HepG2 (cell line): ENCODE data around the gene PMEL. TPM values are rescaled to one million over a fixed set of nuclear protein-coding genes. Genes with fewer than 3 reads are reported as not detected.
A peak's percentile ranks its signal among the peaks of the same experiment; 100 is the strongest.

Experiments used
- ESRRA ChIP-seq: sonication (generic); formaldehyde crosslinking; IDR thresholded peaks from 2 replicates; pipeline ENCODE4 v1.5.1; 2020; ENCODE audit warnings: mild to moderate bottlenecking, low read depth, missing genetic modification reagents
- FOXK1 ChIP-seq: sonication (generic); formaldehyde crosslinking; IDR thresholded peaks from 2 replicates; pipeline ENCODE4 v1.4.0; 2020; ENCODE audit warnings: low read depth, missing genetic modification reagents, borderline replicate concordance
- NFIC ChIP-seq: IDR thresholded peaks from 2 replicates; pipeline ENCODE4 v1.6.1; 2012; ENCODE audit warnings: mild to moderate bottlenecking, low read length, inconsistent platforms
- SAFB2 ChIP-seq: sonication (generic); formaldehyde crosslinking; IDR thresholded peaks from 2 replicates; pipeline ENCODE4 v1.5.1; 2020; ENCODE audit warnings: missing genetic modification reagents, low read depth, mild to moderate bottlenecking, borderline replicate concordance
- SIX4 ChIP-seq: sonication (generic); formaldehyde crosslinking; IDR thresholded peaks from 2 replicates; pipeline ENCODE4 v1.4.0; 2020; ENCODE audit warnings: missing genetic modification reagents
- SOX5 ChIP-seq: IDR thresholded peaks from 2 replicates; pipeline ENCODE4 v1.6.1; 2016; ENCODE audit warnings: borderline replicate concordance
- SP140L ChIP-seq: sonication (generic); formaldehyde crosslinking; IDR thresholded peaks from 2 replicates; pipeline ENCODE4 v1.4.0; 2020; ENCODE audit warnings: missing genetic modification reagents, borderline replicate concordance
- SRSF4 ChIP-seq: fragments of 200-400 bp; formaldehyde crosslinking; IDR thresholded peaks from one replicate; pipeline ENCODE4 v1.6.1; 2018; ENCODE audit warnings: mild to moderate bottlenecking, low read depth, low read length, moderate library complexity; ENCODE audit not compliant: poor library complexity, severe bottlenecking
- TERF1 ChIP-seq: sonication (generic); formaldehyde crosslinking; IDR thresholded peaks from 2 replicates; pipeline ENCODE4 v1.8.0; 2022; ENCODE audit warnings: mild to moderate bottlenecking, missing genetic modification reagents, moderate library complexity
- USF2 ChIP-seq, 2 experiments: sonication (generic) in 1 of 2; formaldehyde crosslinking in 1 of 2; IDR thresholded peaks; 2 replicates each; pipeline versions ENCODE4 v1.5.1 to v1.6.1; 2011 to 2020; ENCODE audit warnings: borderline replicate concordance in 1 of 2, low read depth in 1 of 2, low read length in 1 of 2, mild to moderate bottlenecking in 1 of 2, missing genetic modification reagents in 1 of 2, moderate library complexity in 1 of 2
- ZBTB7A ChIP-seq: sonication (generic); formaldehyde crosslinking; IDR thresholded peaks from 2 replicates; pipeline ENCODE4 v1.8.0; 2022; ENCODE audit warnings: mild to moderate bottlenecking, missing genetic modification reagents
- ZBTB8A ChIP-seq: sonication (generic); formaldehyde crosslinking; IDR thresholded peaks from 2 replicates; pipeline ENCODE4 v1.4.0; 2020; ENCODE audit warnings: mild to moderate bottlenecking, low read depth, missing genetic modification reagents, borderline replicate concordance
- ZNF138 ChIP-seq: sonication (generic); formaldehyde crosslinking; IDR thresholded peaks from 2 replicates; pipeline ENCODE4 v1.5.0; 2020; ENCODE audit warnings: mild to moderate bottlenecking, low read depth, missing genetic modification reagents
- ZNF256 ChIP-seq: sonication (generic); formaldehyde crosslinking; conservative IDR thresholded peaks from 2 replicates; pipeline ENCODE4 v1.4.0; 2020; ENCODE audit warnings: missing genetic modification reagents
- ZNF292 ChIP-seq: sonication (generic); formaldehyde crosslinking; IDR thresholded peaks from 2 replicates; pipeline ENCODE4 v1.8.1; 2022; ENCODE audit warnings: mild to moderate bottlenecking, low read depth, missing genetic modification reagents, borderline replicate concordance
- ZNF337 ChIP-seq: sonication (generic); formaldehyde crosslinking; IDR thresholded peaks from 2 replicates; pipeline ENCODE4 v1.5.1; 2020; ENCODE audit warnings: missing genetic modification reagents, low read depth, mild to moderate bottlenecking, borderline replicate concordance
- ZNF33B ChIP-seq: sonication (generic); formaldehyde crosslinking; IDR thresholded peaks from 2 replicates; pipeline ENCODE4 v1.5.1; 2020; ENCODE audit warnings: mild to moderate bottlenecking, missing genetic modification reagents
- ZNF430 ChIP-seq: sonication (generic); formaldehyde crosslinking; IDR thresholded peaks from 2 replicates; pipeline ENCODE4 v1.9.0; 2021; ENCODE audit warnings: mild to moderate bottlenecking, missing genetic modification reagents
- ZNF577 ChIP-seq: sonication (generic); formaldehyde crosslinking; IDR thresholded peaks from 2 replicates; pipeline ENCODE4 v1.4.0; 2020; ENCODE audit warnings: mild to moderate bottlenecking, low read depth, missing genetic modification reagents, borderline replicate concordance
- ZNF639 ChIP-seq: conservative IDR thresholded peaks from 2 replicates; pipeline ENCODE4 v1.6.1; 2018; ENCODE audit warnings: missing genetic modification reagents
- polyA plus RNA-seq, 8 experiments: library from polyadenylated mRNA; depleted of rRNA in 3 of 8; stranded (reverse) in 7 of 8; unstranded in 1 of 8; fragments of >200 nt; fragmentation: Illumina TruSeq in 4 of 8; extraction: Trizol in 4 of 8; gene quantifications; 2 replicates each; pipeline versions ENCODE4 v1.2.1 to v1.2.3, GENCODE V29; 2011 to 2016; ENCODE audit warnings: low read depth in 4 of 8, missing spikeins in 1 of 8, mixed read lengths in 1 of 8; ENCODE audit not compliant: insufficient read depth in 1 of 8
- total RNA-seq, 5 experiments: library from RNA; depleted of rRNA; stranded (reverse); fragments of >200 nt; fragmentation: Illumina TruSeq; extraction: Trizol; gene quantifications; 2 replicates each; pipeline ENCODE4 v1.2.3, GENCODE V29; 2016; ENCODE audit warnings: low read depth in 1 of 5
- TF ChIP-seq, protein P1 (sequence below): sonication (generic); formaldehyde crosslinking; IDR thresholded peaks from 2 replicates; pipeline ENCODE4 v1.5.0; 2020; ENCODE audit warnings: missing genetic modification reagents, mild to moderate bottlenecking, borderline replicate concordance

The PMEL gene
- total and polyA plus RNA-seq, 2 of the 13 experiments (the other 11 are each of a cell fraction or from before 2014, with no cell fraction given): 0.49 to 3.3 TPM

DNA sequence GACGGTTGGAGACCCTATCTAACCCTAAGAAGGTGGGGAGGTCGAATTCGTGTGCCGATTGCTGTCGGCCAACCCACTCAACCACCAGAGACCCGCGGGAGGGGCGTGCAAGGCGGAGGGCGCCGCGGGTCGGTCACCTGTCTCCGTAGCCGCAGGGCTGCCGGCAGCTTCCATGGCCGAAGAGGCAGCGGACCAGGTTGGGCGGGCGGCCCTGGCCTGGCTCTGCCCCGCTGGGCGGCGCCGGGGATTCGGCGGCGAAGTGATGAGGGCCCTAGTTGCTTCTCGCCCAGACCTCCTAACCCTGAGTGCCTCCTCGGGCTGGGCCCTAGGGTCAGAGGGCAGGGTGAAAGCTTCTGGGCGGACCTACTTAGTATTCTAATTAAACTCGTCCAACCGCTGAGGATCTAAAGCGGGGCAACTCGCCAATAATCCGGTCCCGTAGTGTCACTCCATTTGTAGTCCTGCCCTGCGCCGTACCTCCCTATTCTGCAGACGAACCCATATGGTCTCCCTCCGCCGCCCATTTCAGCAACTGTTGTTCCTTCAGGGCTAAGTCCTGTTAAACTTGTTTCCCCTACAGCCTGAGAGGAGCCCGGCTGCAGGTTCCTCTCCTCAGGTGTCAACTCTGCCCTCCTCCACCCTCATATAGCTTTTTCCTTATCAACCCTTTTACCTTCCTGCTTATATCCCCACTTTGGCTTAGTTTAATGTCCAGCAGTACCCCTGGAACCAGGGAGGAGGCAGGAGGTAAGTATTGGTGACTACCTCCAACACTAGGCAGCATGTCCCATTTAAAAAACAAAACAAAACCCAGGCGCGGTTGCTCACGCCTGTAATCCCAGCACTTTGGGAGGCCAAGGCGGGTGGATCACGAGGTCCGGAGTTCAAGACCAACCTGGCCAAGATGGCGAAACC is 38.0 kb downstream of the PMEL start, which contains the start of gene PYM1 (continued):
- no peak for TF ChIP-seq ZNF256 (CRISPR knock-in tag)
- no peak for TF ChIP-seq TERF1 (CRISPR knock-in tag)
- peak; percentile 43; the same call in 1 of the 2 replicates for TF ChIP-seq ESRRA
- TF ChIP-seq FOXK1 (CRISPR knock-in tag): peak; percentile 15; the same call in 1 of the 2 replicates
- no peak; the same call in 1 of the 2 replicates for TF ChIP-seq ZNF430
- TF ChIP-seq NFIC: no peak
- no peak for TF ChIP-seq SRSF4
- peak; percentile 63; the same call in 1 of the 2 replicates for TF ChIP-seq ZNF337
- TF ChIP-seq, protein P1, sequence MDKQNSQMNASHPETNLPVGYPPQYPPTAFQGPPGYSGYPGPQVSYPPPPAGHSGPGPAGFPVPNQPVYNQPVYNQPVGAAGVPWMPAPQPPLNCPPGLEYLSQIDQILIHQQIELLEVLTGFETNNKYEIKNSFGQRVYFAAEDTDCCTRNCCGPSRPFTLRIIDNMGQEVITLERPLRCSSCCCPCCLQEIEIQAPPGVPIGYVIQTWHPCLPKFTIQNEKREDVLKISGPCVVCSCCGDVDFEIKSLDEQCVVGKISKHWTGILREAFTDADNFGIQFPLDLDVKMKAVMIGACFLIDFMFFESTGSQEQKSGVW (CRISPR knock-in tag): no peak
- TF ChIP-seq SIX4: no peak
- TF ChIP-seq SP140L (CRISPR knock-in tag): no peak
- TF ChIP-seq USF2 (IDR thresholded peaks at IDR 0.05; ENCODE audit: low read depth, low read length): no peak
- TF ChIP-seq USF2 (CRISPR knock-in tag; IDR thresholded peaks at IDR 0.05; ENCODE audit: borderline replicate concordance): 0 out of 2 replicates have a peak, but pooled peaks have one; percentile 16
- 0 out of 2 replicates have a peak, but pooled peaks have one; percentile 30 for TF ChIP-seq SAFB2 (CRISPR knock-in tag)
- TF ChIP-seq ZNF33B (CRISPR knock-in tag): peak; percentile 63; the same call in 1 of the 2 replicates
- no peak for TF ChIP-seq ZNF639 (CRISPR knock-in tag)
- TF ChIP-seq ZNF138 (CRISPR knock-in tag): no peak
- no peak for TF ChIP-seq ZNF577 (CRISPR knock-in tag)
- TF ChIP-seq ZNF292: no peak
- peak; percentile 26; the same call in 1 of the 2 replicates for TF ChIP-seq SOX5 (CRISPR knock-in tag)
- no peak for TF ChIP-seq ZBTB7A (CRISPR knock-in tag)
- no peak for TF ChIP-seq ZBTB8A
